Astrocyte of the spinal cord (primary cell): ENCODE measurements around the gene ZNF689.

ENCODE experiments used
- DNase-seq: peaks from one replicate; pipeline ENCODE4 v3.0.0; 2011; ENCODE audit warnings: low read depth, low spot score
- H3K4me3 ChIP-seq: 2 replicates; pipeline ENCODE4 v1.5.1; 2011; ENCODE audit warnings: low read depth, mild to moderate bottlenecking, low read length, moderate library complexity
- in situ Hi-C: cut with HindIII; loops from 2 replicates; pipeline ENCODE4 v1.10.0; 2017; ENCODE audit warnings: low sequenced_read_pairs
- TF ChIP-seq, protein P1 (sequence below): IDR thresholded peaks from 2 replicates; pipeline ENCODE4 v1.5.1; 2012; ENCODE audit warnings: low read depth, mild to moderate bottlenecking, low read length, inconsistent platforms

The ZNF689 gene

DNA sequence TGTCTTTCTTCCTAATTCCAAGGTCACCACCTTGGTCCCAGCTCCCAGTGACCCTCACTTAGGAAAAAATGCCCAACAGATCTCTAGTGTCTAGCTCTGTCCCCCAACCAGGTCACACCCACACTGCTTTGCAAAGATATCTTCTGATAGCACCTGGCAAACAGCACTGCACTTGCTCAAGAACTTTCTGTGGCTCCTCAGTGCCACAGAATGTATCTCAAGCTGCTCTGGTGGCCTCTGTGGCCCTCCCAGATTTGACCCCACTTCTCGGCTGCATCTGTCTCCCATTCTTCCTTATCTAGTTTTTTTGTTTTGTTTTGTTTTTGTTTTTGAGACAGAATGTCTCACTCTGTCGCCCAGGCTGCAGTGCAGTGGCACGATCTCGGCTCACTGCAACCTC, 43.7 kb downstream of the ZNF689 start:
- TF ChIP-seq, protein P1, sequence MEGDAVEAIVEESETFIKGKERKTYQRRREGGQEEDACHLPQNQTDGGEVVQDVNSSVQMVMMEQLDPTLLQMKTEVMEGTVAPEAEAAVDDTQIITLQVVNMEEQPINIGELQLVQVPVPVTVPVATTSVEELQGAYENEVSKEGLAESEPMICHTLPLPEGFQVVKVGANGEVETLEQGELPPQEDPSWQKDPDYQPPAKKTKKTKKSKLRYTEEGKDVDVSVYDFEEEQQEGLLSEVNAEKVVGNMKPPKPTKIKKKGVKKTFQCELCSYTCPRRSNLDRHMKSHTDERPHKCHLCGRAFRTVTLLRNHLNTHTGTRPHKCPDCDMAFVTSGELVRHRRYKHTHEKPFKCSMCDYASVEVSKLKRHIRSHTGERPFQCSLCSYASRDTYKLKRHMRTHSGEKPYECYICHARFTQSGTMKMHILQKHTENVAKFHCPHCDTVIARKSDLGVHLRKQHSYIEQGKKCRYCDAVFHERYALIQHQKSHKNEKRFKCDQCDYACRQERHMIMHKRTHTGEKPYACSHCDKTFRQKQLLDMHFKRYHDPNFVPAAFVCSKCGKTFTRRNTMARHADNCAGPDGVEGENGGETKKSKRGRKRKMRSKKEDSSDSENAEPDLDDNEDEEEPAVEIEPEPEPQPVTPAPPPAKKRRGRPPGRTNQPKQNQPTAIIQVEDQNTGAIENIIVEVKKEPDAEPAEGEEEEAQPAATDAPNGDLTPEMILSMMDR, result no peak
- in situ Hi-C loops, result no loop called here
- no peak overlapping the region for H3K4me3 ChIP-seq
- no peak for DNase-seq

DNA sequence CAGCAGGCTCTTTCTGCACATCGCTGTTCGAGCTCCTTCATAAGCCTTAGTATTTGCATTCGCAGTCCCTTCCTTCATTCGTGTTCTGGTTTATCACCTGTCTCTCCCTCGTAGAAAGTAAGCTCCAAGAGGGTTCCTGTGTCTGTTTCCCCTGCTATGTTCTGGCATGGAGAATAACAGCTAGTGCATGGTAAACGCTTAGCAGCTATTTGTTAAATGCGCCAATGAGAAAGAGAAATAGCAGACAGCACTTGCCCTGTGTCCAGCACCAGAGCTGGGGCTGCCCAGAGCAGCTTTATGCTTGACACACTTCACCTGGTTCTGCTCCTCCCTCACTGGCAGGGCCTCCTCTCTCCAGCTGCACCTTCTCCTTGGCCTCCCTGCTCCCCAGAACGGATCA, 44.2 kb downstream of the ZNF689 start:
- H3K4me3 ChIP-seq, result no peak overlapping the region
- no peak for DNase-seq
- TF ChIP-seq, protein P1, result no peak
- in situ Hi-C loops, result no loop called here

DNA sequence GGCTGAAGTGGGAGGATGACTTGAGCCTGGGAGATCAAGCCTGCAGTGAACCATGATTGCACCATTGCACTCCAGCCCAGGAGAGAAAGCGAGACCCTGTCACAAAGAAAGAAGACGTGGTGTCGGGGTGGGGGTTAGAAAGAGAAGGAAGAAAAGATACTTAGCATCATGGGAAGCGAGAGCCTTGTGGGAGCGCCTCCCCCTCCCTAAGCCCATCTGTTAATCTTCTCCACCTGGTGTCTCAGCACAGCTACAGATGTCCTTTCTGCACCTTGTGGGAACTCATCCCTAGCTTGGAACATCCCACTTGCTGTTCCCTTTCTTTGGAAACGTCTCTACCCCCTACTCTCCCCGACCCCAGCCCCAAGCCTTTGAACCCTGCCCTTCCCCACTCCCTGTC, 44.7 kb downstream of the ZNF689 start:
- TF ChIP-seq, protein P1, result no peak
- in situ Hi-C loops, result no loop called here
- no peak overlapping the region for H3K4me3 ChIP-seq
- DNase-seq, result no peak

DNA sequence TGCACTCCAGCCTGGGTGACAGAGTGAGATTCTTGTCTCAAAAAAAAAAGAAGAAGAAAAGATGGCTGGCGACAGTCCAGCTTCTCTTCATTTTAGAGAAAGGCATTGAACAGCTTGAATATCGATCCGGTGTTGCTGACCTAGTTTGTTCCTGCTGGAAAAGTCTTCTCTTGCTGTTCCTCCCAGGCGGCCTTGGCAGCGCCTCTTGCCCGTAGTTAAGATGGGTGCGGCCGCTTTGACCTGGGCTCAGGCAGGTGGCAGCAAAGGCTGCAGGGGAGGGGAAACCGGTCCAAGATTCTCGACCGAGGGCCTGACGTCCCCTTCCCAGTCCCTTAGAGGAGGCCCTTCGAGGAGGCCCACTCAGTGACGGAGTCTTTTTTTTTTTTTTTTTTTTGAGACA, 48.2 kb downstream of the ZNF689 start:
- no peak overlapping the region for H3K4me3 ChIP-seq
- in situ Hi-C loops, result no loop called here
- no peak for DNase-seq
- TF ChIP-seq, protein P1, result no peak

DNA sequence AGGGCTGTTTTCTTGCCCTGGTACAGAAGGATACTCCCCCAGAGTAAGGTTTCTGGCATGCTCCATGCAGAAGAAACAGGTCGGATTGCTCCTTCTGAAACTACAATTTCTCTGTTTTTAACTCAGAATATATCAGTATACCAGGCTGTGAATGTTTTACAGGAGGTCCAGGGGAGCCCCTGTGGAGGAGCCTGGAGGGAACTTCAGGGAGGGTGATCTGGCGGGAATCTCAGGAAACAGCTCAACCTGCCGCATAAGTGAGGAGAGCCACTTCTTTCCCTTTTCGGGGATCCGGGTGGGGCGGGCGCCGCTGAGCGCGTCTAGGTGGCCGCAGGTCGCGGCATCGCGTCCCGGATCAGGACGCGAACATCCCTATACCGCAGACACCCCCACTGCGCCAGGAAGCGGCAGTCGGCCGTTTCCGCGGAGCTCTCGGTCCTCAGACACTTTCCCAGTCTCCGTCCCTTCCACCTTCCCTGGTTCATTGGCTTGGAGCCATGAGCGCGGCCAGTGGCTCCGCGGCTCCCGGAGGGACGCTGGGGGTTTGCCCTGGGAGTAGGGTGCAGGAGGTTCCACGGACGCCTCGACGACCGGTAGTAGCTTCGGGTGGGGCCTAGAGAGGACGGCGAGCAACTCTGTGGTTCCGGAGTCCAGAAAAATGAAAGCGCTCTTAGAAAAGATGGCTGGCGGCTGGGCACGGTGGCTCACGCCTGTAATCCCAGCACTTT, 48.9 kb downstream of the ZNF689 start:
- peak overlapping the region; percentile 29 for H3K4me3 ChIP-seq
- in situ Hi-C loops, result no loop called here
- TF ChIP-seq, protein P1, result no peak

DNA sequence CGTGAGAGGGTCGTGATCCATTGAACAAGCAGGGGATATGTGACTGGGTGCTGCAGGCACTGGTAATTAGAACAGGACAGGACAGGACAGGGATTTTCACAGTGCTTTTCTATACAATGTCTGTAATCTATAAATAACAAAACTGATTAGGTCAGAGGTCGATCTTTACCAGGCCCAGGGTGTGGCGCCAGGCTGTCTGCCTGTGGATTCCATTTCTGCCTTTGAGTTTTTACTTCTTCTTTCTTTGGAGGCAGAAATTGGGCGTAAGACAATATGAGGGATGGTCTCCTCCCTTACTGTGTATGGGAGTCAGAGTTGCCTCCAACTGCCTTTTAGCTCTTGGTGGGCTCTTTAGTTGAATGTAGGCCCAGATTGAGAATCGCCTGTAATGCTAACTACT, 50.5 kb downstream of the ZNF689 start:
- in situ Hi-C loops, result no loop called here
- TF ChIP-seq, protein P1, result no peak
- H3K4me3 ChIP-seq, result no peak overlapping the region
- DNase-seq, result no peak

More for the DNA sequence above, 48.9 kb downstream of the ZNF689 start:
- no peak for DNase-seq
